AG20443 (cell line): Measurements from ENCODE around the gene FRMD8.
"Not testable (repeated sequence)": the region's sequence is repeated elsewhere in the genome, so short reads cannot be mapped to it uniquely, and the experiment has no call there.

Source experiments
- DNase-seq: peaks from one replicate; pipeline ENCODE4 v3.0.0; 2012; ENCODE audit warnings: low spot score, mixed read lengths

FRMD8 gene

DNA sequence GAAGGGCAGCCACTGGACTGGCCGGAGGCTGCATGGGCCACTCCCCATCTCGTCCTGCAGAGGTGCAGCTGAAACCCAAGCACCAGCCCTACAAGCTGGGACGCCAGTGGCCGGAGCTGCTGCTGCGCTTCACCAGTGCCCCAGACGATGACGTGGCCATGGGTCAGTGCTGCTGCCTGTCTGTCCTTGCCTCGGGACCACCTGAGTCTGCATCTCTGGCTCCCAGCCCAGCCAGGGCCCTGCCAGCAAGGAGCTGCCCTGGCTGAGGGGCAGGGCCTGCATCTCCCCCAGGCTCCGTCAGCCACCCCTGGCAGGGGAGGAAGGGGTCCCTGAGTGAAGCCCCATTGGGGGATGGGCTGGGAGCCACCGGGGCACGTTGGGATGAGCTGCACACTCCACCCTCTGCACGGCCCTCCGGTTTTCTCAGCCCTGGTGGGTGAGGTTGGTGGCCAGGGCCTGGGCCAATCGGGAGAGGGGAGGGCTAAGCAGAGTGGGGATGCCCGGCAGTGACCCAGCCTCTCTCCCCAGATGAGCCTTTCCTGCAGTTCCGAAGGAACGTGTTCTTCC, 7.2 kb downstream of the FRMD8 start:
- DNase-seq = no peak

DNA sequence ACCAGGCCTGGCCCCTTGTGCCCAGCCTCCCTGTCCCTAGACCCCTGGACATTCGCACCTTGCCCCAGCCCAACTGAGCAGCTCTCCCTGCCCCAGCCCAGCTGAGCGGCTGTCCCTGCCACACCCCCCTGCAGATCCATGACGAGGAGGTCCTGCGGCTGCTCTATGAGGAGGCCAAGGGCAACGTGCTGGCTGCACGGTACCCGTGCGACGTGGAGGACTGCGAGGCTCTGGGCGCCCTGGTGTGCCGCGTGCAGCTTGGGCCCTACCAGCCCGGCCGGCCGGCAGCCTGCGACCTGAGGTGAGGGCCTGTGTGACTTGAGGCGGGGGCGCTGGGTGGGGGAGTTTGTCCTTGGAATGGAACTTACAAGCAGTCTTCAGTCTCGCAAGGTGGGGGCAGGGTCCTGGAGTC, 7.7 kb downstream of the FRMD8 start:
- DNase-seq = no peak

DNA sequence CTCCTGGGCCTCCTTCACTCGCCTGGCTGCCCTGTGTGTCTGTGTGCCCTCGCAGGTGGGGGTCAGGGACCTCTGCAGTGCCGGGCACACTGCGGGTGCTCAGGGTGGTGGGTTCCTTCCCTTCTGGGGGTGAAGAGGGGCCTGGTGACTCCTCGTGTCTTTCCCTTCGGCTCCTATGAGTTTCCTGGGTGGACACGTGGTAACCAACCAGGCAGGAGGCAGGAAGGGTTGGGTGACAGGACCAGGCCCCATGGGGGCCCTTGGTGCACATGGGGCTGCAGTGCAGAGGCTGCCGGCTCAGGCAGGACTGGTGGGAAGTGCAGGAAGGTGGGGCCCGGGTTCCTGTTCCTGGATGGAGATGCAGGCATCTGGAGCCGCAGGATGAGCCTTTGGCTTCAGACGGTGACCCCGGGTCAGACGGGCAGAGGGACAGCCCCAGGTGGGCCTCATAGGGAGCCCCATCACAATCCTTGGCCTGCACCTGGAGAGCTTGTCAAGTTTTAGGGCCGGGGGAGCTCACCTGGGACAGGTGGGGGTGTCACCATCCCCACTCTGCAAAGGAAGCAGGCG, 9.6 kb downstream of the FRMD8 start:
- DNase-seq = no peak

DNA sequence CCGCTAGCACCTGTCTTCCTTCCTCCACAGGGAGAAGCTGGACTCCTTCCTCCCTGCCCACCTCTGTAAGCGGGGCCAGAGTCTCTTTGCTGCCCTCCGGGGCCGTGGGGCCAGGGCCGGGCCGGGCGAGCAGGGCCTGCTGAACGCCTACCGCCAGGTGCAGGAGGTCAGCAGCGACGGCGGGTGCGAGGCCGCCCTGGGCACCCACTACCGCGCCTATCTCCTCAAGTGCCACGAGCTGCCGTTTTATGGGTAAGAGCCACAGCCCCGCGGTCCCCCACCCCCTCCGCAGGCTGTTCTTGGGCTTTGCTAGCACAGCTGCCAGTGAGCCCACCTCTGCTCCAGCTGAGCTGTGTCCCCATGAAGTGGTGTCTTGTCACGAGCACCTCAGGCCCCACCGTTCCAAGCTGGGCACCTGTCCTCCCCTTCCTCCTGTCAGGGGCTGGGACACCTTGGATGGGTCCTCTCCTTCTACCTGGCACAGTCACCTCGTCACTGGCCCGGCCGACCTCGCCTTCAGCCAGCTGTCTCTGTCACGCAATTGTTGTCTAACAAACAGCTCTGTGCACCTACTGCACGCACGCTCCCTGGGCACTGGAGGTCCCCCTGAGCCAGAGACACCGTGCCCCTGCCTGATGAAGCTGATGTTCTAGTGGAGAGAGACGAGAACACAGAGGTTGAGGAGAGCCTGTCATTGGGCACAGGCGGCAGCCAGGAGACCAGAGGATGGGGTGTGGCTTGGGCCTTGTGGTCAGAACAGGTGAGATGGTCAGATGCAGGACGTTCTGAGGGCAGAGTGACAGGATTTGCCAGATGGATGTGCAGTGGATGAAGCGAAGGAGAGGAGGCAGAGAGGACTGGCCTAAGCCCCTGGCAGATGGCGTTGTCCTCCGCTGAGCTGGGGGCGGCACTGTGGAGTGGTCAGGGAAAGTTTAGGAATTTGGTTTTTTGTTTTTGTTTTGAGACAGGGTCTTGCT, 10.6 kb downstream of the FRMD8 start:
- DNase-seq = no peak

DNA sequence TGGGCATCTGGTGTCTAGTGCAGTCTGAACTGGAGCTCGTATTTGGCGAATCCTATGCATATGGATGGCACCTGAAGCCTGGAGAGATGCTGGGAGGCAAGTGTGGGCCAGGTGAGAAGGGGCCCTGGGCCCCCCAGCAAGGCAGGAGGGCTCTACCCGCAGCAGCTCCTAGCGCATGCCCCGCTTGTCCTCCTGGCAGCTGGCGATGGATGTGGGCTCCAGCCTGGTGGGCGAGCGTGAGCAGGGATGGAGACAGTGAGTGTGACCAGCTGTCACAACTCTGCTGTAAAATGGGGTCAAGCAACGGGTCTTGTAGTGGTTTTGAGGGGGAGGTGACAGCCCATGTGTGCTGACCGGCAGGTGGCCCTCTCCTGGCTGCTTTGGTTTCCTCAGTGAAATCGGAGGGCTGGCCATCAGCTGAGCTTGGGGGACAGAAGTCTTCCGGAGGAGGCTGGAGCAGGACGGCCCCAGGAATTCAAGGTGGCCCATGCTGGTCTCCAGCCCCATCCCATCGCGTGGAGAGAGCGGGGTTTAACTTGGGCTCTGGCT, 12.0 kb downstream of the FRMD8 start:
- DNase-seq = no peak

DNA sequence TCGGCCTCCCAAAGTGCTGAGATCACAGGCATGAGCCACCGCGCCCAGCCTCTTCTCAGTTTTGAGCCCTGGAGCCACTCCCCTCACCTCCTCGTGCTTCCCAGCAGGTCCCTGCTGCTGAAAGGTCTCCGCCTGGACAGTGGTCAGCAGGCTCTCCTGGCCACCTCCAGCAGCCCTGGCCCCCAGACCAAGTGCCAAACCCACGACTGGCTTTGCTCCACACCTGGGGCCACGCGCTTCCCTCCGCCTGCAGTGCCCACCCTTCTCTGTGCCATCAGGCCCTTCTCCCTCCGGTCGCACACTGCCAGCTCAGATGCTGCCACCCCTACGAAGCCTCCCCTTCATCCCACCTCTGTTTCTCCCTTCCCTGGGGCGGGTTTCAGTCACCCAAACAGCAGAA, 12.8 kb downstream of the FRMD8 start:
- no peak for DNase-seq

DNA sequence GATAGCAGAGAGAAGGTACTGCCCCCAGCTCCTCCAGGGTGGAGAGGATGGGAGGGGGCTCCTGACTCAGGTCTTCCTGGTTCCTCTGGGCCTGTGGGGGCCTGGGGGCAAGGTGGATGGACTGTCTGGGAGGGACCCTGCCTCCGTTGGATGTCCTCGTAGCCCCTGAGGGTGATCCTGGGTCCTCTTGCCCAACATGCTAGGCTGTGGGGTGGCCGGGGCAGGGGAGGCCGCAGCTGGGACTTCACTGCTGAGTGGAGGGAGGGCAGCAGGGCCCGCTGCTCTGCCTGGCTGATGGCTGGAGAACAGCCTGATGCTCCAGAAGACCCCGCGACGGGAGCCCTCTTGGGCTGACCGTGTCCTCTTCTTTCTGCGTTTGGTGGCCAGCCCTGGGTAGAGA, 13.4 kb downstream of the FRMD8 start:
- DNase-seq = no peak

DNA sequence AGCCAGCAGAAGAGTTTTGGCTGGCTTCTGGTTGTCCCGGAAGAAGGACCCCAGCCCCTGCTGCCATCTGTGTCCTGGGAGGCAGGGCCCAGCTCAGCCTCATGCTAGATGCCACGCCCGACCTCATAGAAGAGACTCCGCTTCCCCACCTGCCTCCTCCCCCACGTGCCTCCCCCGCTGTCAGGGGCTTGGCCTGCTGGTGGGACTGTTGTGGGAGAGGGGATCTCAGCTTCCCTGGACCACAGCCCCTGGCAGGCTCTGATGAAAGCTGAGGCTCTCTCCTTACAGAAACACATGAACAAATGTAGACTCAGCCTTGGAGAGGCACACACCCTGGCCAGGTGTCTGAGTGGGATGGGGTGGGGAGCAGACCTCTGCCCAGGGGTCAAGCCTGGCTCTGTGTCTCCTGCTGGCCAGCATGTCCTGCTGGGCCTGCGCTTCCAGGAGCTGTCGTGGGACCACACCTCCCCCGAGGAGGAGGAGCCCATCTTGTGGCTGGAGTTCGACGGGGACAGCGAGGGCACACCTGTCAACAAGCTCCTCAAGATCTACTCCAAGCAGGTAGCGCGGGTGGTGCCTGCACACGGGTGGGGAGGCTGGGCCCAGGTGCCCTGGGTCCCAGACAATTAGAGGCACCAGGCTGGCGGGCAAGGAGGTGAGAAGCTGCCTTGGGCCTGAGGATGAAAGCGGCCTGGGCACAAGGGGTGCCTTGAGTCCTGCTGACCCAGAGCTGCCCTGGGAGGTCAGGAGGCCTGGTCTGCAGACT, 14.1 kb downstream of the FRMD8 start:
- DNase-seq = no peak

DNA sequence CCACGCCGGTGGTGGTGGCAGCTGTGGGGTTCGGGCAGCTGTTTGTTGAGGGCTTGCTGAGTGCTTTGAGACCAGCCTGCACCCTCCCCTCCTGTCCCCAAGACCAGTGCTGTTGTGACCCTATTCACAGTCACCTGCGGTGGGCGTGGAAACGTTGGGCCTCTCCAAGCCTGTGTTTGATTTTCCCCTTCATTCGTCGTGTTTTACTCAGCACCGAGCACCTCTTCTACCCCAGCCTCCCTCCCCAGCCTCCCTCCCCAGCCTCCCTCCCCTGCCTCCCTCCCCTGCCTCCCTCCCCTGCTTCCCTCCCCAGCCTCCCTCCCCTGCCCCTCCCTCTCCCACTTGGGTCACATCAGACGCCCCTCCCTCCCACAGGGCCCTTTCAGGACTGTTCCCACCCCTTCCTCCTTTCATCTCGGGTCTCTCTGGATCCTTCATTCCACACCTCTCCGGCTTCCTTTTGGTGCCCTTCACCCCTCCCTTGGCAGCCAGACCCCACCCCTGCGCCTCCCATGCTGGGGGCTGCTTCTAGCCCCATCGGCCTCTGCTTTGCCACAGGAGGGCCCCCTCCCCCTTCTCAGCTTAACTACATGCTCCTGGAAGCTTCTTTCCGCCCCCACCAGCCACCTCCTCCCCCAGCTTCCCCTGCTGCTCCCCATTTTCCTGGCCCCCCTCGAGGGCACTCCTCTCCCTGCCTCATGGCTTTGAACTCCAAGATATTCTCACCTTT, 14.8 kb downstream of the FRMD8 start:
- DNase-seq = no peak

DNA sequence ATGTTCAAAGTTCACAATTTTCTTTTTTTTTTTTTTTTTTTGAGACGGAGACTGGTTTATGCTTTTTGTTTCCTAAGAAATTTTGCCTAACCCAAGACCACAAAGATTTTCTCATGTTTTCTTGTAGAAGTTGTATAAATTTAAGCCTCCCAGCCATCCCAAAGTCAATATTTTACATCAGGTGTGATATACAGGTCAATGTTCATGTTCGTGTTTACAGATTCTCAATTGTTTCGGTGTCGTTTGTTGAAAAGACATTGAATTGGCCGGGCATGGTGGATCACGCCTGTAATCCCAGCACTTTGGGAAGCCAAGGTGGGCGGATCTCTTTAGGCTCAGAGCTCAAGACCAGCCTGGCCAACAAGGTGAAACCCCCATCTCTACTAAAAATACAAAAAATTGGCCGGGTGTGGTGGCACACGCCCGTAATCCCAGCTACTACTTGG, 15.4 kb downstream of the FRMD8 start:
- no peak for DNase-seq

DNA sequence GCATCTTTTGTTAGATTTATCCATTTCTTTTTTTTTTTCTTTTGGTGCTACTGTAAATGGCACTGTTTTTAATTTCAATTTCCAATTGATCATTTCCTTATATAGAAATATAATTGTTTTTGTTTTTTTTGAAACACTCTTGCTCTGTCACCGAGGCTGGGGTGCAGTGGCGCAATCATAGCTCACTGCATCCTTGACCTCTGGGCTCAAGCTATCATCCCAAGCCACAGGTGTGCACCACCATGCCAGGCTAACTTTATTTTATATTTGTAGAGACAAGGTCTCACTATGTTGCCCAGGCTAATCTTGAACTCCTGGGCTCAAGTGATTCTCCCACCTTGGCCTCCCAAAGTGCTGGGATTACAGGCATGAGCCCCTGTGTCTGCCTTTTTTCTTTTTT, 16.4 kb downstream of the FRMD8 start:
- no peak for DNase-seq

DNA sequence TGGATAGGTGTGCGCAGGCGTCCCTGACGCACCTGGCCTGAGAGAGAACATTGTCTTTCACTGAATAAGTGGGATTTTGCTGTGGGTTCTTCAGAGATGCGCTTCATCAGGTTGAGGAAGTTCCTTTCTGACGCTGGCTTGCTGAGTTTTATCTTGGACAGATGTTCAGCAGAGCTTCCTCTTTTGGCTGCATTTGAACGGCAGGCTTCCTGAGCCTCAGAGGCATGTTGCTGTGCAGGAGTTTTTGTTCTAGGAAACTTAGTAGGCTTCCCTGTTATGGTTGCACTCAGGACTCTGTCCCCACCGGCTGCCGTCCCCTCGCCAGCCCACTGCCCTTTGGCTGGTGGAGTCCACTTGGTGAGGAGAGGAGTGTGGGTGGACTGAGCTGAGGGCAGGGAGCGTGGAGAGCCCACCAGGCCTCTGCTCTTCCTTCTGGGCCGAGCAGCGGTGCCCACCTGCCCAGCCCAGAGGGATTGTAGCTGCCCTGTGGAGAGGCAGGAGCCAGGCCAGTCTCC, 17.2 kb downstream of the FRMD8 start:
- no peak for DNase-seq

DNA sequence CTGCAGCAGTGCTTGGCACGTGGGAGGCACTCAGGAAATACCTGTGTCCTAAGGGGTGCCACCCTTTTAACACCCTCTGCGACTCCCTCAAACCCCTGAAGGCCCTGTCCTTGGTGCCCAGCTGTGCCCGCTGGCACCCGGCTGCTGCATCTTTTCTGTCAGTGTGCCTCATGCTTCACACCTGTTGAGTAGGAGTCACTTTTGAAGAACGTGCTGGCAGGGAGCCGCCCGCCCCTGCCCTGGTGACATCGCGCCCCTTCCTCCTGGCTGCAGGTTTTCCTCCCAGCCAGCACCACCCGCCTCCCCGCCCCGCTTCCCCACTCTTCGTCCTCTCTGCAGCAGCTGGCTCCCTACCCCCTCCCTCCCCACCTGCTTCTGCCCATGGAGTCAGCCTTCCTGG, 17.8 kb downstream of the FRMD8 start:
- DNase-seq = no peak

DNA sequence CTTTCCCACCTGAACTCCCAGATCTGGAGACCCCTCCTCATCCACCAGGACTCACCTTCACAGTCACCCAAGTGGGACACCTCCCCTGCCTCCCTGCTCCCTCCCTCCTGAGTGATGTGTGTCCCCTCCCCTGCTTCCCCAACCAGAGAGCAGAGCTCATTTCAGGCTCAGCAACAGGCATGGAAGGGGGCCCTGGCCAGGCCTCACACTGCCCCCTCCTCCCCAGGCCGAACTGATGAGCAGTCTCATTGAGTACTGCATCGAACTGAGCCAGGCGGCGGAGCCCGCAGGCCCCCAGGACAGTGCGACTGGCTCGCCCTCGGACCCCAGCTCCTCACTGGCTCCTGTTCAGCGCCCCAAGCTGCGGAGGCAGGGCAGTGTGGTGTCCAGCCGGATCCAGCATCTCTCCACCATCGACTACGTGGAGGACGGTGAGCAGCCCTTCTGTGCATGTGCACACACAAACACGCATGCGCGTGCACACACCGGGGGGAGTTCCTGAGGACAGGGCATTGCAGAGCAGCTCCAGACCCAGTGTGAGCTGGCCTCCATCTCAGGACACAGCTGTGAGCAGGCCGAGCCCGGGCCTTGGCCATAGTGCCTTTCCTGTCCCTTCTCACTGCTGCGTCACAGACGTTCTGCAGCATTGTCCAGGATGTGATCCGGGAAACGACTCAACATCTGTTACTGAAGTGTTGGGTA, 18.4 kb downstream of the FRMD8 start:
- DNase-seq = no peak

DNA sequence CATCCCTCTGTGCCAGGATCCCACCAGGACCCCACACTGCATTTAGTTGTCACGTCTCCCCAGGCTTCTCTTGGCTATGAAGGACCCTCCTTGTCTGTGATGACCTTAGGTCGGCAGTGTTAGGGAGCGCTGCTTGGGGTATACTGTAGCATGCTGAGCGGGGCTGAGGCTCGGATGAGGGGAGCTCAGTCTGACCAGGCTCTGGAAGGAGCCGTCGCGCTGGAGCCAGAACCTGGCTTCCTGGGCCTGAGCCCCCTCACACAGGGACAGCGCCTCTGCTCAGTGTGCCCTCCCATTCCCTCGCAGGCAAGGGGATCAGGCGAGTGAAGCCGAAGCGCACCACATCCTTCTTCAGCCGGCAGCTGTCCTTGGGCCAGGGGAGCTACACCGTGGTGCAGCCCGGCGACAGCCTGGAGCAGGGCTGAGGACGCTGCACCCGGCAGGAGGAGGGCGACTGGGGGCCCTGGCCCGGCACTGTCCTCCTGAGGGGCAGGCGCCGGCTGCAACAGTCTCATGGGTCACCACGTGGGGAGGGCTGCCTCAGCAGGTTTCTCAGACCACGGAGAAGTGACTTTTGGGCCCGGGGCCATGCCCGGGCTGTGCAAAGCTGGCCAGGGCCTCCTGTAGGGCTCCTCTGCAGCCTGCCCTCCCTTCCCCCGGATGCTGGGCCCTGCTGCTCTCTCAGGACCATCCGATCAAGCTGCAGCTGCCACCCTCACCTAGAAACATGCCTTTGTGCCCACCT, 24.7 kb downstream of the FRMD8 start:
- DNase-seq = no peak

DNA sequence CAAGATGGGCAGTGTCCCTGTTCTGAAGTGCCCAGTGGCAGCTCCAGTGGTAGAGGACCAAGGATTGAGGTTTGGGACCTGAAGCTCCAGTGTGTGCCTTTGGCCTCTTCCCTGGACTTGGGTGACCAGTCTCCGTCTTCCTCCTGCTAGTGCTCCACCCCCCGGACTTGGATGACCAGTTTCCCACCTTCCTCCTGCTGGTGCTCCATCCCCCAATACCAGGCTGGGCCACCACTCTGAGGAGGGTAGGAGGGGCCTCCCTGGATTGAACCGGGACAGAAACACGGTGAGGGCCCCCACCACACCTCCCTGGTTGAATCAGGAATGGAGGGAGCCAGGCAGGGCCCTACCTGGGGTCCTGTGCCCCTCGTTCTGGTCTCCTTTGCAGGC, 25.2 kb downstream of the FRMD8 start:
- DNase-seq = no peak

DNA sequence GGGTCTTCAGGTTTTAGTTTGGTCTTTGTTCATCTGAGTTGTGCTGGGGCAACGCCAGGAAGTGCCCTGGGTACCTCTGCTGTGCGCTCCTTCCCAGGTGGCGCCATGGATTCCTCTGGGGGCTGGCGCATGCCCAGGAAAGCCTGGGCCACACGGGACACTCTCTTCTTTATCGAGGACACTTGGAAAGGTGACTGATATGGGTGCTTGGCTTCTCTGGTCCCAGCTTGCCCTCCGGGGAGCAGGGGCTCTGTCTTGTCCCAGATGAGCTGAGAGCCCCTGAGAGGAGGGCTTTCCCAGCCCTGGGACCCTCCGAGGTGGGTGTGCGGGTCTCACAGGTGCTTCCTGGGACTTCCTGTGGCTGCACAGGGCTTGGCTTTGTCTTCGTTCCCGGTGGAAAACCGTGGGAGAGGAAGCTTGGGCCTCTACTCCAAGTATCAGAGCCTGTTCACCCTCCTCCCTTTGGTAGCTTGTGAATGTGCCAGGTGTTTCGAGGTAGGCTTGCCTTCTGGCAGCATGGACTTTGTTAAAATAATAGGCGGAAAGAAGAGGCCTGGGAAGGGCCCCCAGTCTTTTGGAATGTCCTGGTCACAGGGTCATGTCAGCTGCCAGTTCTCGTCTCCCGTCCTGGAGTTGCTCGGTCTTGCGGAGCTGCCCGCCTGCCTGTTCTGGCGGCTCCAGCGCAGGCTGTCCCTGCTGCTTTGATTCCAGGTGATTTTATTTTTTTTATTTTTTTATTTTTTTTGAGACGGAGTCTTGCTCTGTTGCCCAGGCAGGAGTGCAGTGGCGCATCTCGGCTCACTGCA, 26.0 kb downstream of the FRMD8 start:
- no peak for DNase-seq

DNA sequence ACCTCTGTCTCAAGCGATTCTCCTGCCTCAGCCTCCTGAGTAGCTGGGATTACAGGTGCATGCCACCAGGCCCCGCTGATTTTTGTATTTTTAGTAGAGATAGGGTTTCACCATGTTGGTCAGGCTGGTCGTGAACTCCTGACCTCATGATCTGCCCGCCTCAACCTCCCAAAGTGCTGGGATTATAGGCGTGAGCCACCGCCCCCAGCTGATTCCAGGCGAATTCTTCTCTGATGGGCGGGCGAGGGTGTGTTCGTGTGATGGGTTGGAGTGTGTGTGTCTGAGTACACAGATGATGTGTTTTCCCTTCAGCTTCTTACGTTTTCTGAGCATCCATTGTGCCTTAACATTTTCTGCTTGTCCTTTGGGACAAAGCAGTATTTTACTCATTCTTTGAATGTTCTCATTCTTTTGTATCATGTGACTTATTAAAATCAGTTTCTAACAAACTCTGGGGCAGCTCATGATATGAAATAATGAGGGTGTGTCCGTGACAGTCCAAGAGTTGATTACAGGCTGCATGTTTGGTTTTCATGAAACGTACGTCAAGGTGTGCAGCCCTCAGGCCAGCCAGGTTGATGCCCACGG, 26.7 kb downstream of the FRMD8 start:
- DNase-seq = not testable (repeated sequence)
